NCI-H748 treated with DMSO at 0.1 percent for 48 hours (cell line): ENCODE data around the gene CDH13.

Experiments
- DNase-seq: peaks from one replicate; lab custom pipeline; 2025; lab: John Stamatoyannopoulos, UW

Gene CDH13

DNA sequence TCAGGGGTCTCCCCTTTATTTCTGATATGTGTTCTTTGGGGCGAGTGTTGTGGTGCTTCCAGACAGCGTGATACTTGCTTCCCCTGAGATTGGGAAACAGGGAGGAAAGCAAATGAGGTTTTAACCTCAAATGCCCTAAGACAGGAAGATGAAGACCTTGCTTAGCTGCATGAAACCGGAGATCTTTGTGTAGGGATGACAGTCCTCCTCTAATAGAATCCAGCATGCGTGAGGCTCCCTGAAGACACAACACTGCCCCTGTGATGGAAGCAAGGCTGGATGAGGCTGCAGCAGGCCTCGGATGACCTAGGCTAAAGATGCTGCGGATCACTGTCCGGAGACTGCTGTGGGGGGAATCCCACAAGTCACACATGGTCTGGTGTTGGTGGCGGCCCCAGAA is 491.0 kb downstream of the CDH13 start:
- no peak for DNase-seq

DNA sequence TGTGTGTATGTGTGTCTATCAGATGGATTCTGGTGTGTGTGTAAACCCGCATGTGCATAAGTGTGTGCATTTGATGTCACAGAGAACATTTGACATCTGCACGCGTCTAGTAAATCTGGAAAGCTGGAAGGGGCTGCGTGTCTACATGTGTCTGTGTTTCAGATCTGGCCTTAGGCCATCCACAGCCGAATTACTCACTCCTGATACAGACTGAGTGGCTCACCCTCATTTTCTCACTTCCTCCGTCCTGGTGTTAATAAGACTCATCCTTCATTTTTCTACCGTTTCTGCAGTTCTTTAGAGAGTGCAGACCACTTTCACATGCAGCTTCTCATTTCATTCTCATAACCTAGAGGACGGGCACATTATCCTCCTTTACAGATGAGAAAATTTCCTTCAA is 491.6 kb downstream of the CDH13 start:
- no peak for DNase-seq

- DNase-seq = no peak
Observed at GRCh38 chr16:83125999-83126568, 499.3 kb downstream of the CDH13 start.

- DNase-seq = no peak
Observed at GRCh38 chr16:83128041-83128440, 501.3 kb downstream of the CDH13 start.

GRCh38 chr16:83130039-83130438 is 503.3 kb downstream of the CDH13 start:
- DNase-seq = no peak

DNA sequence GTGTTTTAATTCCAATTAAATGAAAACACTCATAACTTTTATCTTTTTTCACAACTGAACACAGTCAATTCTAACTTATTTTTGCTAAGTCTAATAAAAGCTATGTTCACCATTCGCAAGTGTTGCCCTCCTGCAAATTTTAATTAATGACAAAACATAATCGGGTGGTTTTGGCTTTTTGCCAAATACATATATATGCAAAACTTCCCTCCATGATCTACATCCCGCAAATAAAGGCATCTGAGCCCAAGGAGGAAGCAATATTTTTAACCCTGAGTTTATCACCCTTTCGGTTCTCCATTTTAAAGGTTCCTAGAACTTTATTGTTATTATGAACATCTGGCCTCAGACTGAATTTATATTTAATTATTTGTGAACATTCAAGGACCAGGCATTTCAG is 507.9 kb downstream of the CDH13 start:
- DNase-seq = no peak

- no peak for DNase-seq
Observed at GRCh38 chr16:83136419-83136818, 509.6 kb downstream of the CDH13 start.

DNA sequence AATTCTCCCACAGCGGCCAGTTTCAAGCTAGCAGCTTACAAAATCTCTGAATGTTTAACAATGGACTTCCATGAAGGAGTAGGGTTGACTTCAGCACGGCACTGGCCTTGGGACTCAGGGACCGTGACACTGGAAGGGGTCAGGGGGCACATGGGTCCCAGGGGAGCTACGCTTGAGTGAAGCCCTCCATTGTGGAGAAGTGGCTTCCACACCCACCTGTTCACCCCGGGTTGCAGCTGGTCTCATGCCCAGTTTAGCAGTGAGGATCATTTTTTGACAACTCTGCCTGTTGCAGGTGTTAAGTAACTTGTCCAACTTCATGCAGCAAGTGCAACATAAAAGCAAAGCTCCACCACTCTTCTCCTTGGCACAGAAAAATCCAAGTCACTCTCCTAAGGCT is 510.2 kb downstream of the CDH13 start:
- no peak for DNase-seq

DNA sequence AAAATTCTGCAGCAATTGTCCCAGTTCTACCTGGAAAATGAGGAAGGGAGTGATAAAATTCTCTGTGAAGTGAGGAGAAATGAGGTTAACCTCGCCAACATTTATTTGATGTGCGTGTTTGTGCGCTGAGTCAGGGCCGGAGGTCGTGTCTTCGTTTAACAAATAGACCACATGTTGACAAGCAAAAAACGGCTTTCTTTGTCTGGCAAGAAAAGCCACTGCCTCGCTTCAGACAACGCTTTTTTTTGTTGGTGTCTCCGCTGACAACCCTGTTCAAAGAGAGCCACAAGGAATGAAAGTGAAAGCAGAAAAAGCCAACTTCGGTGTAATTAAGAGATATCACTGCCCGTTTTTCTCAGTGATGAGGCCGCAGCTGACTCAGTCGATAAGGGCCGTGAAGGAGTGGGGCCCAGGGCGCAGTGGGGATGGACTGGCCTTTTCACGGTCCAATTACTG is 510.6 kb downstream of the CDH13 start:
- DNase-seq = no peak

DNA sequence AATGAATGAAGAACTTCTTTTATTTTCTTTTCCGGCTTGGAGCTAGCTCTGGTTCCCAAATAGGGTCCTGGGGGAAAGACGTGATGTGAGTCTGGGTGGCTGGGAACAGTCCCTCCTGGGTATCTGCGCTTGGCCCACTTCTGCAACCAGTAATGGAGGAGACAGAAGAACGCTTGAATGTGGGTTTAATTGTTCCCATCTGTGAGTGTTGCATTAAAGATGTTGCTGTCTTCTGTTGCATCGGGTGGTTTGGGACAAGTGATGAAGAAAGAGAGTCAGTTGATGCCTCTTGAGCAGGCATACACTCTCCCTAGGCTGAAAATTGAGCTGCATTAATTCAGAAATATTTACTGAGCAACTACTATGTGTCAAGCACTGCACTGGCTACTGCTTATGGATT is 511.1 kb downstream of the CDH13 start:
- no peak for DNase-seq

DNA sequence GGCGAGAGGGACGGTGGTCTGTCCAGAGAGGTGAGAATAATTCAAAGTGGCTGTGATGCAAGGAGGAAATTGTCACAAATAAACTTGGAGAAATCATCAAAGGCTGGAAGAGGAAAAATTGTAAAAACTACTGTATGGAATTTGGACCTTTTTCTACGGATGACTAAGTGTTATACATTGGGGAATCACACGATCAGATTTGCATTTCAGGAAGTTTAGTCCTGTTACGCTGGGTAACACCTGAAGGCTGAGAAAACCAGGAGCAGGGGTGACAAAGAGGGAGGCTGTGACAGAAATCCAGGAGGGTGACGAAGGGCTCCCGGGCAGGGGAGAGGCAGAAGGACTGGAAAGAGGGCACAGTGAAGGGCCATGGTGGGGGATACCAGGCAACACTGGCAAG is 511.7 kb downstream of the CDH13 start:
- DNase-seq = no peak

- DNase-seq = no peak
Observed at GRCh38 chr16:83138976-83139690, 512.4 kb downstream of the CDH13 start.

DNA sequence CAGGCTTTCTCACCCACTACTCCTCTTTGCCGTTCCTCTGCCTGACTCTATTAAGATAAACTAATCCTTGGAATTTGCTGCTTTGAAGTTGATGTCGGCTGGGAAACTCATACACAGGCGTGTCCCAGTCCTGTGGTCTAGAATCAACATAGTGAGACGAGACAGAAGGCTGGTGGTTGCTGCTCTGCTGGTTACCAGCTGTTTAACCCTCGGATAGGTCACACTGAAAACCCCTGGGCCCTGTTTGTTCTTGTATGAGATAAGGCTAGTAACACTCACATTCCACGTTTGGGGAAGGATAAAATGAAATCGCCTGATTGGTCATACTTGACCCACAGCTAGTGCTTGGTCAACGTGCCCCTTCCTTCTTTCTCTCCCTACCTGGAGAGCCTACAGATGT is 517.0 kb downstream of the CDH13 start:
- DNase-seq = no peak

DNA sequence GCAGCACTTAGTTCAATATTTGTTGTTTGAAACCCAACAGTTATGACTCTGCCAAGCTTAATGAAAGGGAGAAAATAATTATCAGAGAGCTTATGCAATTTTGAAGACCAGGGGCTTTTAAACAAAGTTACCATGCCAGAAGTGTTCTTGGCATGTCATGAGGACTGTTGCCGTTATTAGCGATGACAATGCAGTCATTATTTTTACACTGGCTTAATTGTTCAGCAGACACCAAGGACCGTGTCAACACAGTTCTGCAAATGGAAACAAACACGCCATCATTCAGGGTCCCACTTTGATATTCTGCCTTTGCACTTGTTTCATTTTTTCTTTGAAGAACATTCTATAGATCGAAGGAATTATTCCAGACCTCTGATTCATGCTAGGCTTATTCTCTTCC is 518.5 kb downstream of the CDH13 start:
- no peak for DNase-seq

- DNase-seq = no peak
Observed at GRCh38 chr16:83147244-83147643, 520.5 kb downstream of the CDH13 start.

GRCh38 chr16:83158320-83158957 is 531.7 kb downstream of the CDH13 start:
- no peak for DNase-seq

DNA sequence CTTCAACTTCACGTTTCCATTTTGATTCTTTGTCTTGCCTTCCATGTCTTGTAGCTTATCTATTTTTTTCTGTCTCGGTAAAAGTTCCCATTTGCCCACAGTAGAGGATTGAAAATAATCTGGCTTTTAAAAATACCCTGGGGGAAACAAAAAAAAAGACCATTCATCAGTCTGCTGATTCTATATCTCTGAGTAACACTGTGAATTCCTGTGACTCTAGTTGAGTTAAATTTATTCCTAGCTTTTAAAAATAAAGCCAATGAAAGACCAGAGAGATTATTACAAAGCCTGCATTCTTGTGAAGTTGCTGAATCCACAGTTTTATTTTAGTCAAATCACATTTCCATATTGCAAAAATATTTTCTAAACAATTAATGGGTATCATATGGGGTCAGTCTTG is 532.3 kb downstream of the CDH13 start:
- DNase-seq = no peak

DNA sequence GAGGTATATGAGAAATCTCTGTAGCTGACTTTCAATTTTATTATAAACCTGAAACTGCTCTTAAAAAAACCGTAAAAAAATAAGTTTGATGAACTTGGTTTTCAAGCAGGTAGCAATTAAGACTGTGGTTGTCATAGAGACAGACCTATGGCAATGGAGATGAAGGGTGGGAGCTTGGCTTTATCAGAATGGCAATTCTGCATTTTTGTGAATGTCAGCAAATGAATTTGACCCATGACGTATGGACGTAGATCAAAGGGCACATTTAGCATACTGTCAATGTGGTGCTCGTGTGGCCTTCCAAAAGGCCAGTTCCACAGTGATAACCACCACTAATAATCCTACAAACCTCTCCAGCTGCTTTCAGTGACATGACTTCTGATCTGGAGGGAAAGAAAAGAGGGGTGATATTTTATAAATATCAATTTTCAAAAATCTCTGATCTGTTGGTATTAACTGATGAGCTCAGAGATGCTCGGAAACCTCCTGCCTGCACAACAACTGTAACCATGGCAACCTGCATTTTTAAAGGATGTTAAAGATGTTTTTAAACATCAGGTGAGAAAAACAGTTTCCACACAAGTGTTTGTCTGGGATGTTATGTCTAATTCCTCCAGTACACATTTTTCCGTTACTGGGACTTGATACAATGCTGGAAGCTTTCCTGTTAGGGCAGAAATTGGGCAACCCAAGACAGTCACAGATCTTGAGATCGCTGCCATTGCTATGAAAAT is 533.7 kb downstream of the CDH13 start:
- no peak for DNase-seq

DNA sequence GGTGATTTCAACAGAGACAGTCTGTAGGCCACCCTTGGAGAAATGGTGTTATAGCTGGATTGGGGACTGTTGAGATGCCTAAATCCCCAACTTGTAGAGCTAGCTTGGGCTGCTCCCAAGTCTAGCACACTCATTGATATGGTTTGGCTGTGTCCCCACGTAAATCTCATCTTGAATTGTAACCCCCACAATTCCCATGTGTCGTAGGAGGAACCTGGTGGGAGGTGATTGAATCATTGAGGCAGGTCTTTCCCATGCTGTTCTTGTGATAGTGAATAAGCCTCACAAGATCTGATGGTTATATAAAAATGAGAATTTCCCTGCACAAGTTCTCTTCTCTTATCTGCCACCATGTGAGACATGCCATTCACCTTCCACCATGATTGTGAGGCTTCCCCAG is 536.0 kb downstream of the CDH13 start:
- no peak for DNase-seq

GRCh38 chr16:83164816-83165215 is 538.0 kb downstream of the CDH13 start:
- no peak for DNase-seq

DNA sequence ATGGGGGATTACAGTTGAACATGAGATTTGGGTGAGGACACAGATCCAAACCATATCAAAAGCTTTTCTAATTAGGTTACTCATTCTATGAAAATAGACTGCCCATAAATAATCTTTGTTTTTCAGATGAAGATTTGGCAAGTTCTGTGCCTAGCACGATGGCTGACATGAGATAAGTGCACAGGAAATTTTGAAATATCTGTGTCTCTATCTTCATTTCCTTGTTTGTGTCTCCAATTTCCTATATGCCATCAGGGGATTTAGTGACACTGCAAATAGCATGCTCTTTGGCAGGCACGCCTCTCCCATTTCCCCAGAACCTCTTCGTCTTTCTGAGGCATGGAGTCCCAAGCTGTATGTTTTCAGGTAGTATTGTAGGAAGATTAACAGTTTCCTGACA is 544.6 kb downstream of the CDH13 start:
- no peak for DNase-seq

DNA sequence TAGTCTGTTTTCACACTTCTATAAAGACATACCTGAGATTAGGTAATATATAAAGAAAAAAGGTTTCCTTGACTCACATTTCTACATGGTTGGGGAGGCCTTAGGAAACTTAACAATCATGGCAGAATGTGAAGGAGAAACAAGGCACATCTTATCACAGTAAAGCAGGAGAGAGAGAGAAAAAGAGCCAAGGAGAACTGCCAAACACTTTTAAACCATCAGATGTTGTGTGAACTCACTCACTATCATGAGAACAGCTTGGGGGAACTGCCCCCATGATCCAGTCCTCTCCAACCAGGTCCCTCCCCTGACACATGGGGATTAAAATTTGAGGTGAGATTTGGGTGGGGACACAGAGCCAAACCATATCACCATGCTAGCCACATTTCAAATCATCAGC is 547.9 kb downstream of the CDH13 start:
- DNase-seq = no peak

GRCh38 chr16:83176802-83177201 is 550.0 kb downstream of the CDH13 start:
- no peak for DNase-seq
